Measurements from ENCODE around the gene JPH2.

The JPH2 gene

GRCh38 chr20:44208770-44209169, 21.8 kb upstream of the JPH2 start:
- TF ChIP-seq CSDC2 (CRISPR knock-in tag; IDR thresholded peaks at IDR 0.05) (no peak), SNAI2 (CRISPR knock-in tag; IDR thresholded peaks at IDR 0.05) (no peak), BACH2 (CRISPR knock-in tag; IDR thresholded peaks at IDR 0.05; ENCODE audit: borderline replicate concordance) (no peak), CREB5 (CRISPR knock-in tag; IDR thresholded peaks at IDR 0.05; ENCODE audit: low read depth) (no peak), ZC3H10 (CRISPR knock-in tag; IDR thresholded peaks at IDR 0.05) (no peak), OSR1 (CRISPR knock-in tag; IDR thresholded peaks at IDR 0.05) (no peak), ISL1 (CRISPR knock-in tag; IDR thresholded peaks at IDR 0.05) (no peak), ZNF8 (CRISPR knock-in tag; IDR thresholded peaks at IDR 0.05) (no peak), TOX (CRISPR knock-in tag; IDR thresholded peaks at IDR 0.05; ENCODE audit: borderline replicate concordance) (no peak), RARB (CRISPR knock-in tag; IDR thresholded peaks at IDR 0.05) (no peak), TSHZ2 (CRISPR knock-in tag; IDR thresholded peaks at IDR 0.05) (no peak), ZNF565 (CRISPR knock-in tag; conservative IDR thresholded peaks at IDR 0.05; ENCODE audit: low read depth) (no peak), CSRNP3 (CRISPR knock-in tag; IDR thresholded peaks at IDR 0.05) (no peak), PATZ1 (CRISPR knock-in tag; IDR thresholded peaks at IDR 0.05; ENCODE audit: borderline replicate concordance) (no peak), ZFP30 (CRISPR knock-in tag; IDR thresholded peaks at IDR 0.05) (no peak), ZFP3 (CRISPR knock-in tag; IDR thresholded peaks at IDR 0.05) (no peak), ESRRG (CRISPR knock-in tag; IDR thresholded peaks at IDR 0.05) (no peak), POU6F1 (CRISPR knock-in tag; IDR thresholded peaks at IDR 0.05; ENCODE audit: borderline replicate concordance, low read depth) (no peak), ZNF70 (CRISPR knock-in tag; IDR thresholded peaks at IDR 0.05) (no peak), TCF4 (CRISPR knock-in tag; IDR thresholded peaks at IDR 0.05; ENCODE audit: borderline replicate concordance) (no peak)
- no peak for ATAC-seq

- TF ChIP-seq TSHZ2 (CRISPR knock-in tag; IDR thresholded peaks at IDR 0.05) (no peak), CREB5 (CRISPR knock-in tag; IDR thresholded peaks at IDR 0.05; ENCODE audit: low read depth) (no peak), POU6F1 (CRISPR knock-in tag; IDR thresholded peaks at IDR 0.05; ENCODE audit: borderline replicate concordance, low read depth) (no peak), TCF4 (CRISPR knock-in tag; IDR thresholded peaks at IDR 0.05; ENCODE audit: borderline replicate concordance) (no peak), BACH2 (CRISPR knock-in tag; IDR thresholded peaks at IDR 0.05; ENCODE audit: borderline replicate concordance) (no peak), ISL1 (CRISPR knock-in tag; IDR thresholded peaks at IDR 0.05) (no peak)
- ATAC-seq, result no peak
These were observed 21.2 kb upstream of the JPH2 start for GRCh38 chr20:44208165-44208564.
